Lower lobe of right lung (tissue), 2 donors: ENCODE results near the gene MAFB. TPM values are rescaled to one million over a fixed set of nuclear protein-coding genes. Genes with fewer than 3 reads are reported as not detected.

ENCODE experiments used
- ATAC-seq, 2 donors: fragments of 200-7000 bp; cut with Tn5 transposase; one replicate each; pipeline ENCODE4 v1.9.1; 2020 to 2022; ENCODE audit warnings: mild to moderate bottlenecking in 2 of 2, moderate library complexity in 2 of 2
- DNase-seq: peaks from one replicate; pipeline ENCODE4 v3.0.0-alpha.2; 2020
- H3K27ac ChIP-seq: fragments of 200-600 bp; one replicate; pipeline ENCODE4 v1.8.0; 2022
- H3K27me3 ChIP-seq: fragments of 200-600 bp; one replicate; pipeline ENCODE4 v1.8.0; 2022; ENCODE audit warnings: low read depth
- H3K36me3 ChIP-seq: fragments of 200-600 bp; one replicate; pipeline ENCODE4 v1.8.0; 2022; ENCODE audit warnings: mild to moderate bottlenecking
- H3K4me1 ChIP-seq: fragments of 200-600 bp; one replicate; pipeline ENCODE4 v1.8.0; 2022
- H3K4me3 ChIP-seq: fragments of 200-600 bp; one replicate; pipeline ENCODE4 v1.8.0; 2022; ENCODE audit warnings: mild to moderate bottlenecking
- H3K9me3 ChIP-seq: fragments of 200-600 bp; one replicate; pipeline ENCODE4 v1.8.0; 2022
- CTCF ChIP-seq: fragments of 200-600 bp; IDR thresholded peaks from one replicate; pipeline ENCODE4 v1.8.0; 2022; ENCODE audit warnings: antibody characterized with exemption, mild to moderate bottlenecking
- intact Hi-C: fragments of 100-400 bp; cut with DNase I; formaldehyde crosslinking; loops from one replicate; pipeline ENCODE4 v1.11.0; 2022
- total RNA-seq: library from RNA; stranded (reverse); fragmentation: NEBNext Ultra II Directional; extraction: Animal tissue kit (Norgen Biotek cat#: 25700); gene quantifications from one replicate; pipeline ENCODE4 v1.2.1, GENCODE V29; 2021
- donor health status: DM: no; HTN: yes; CAD: no; lungs with severe emphysema.

MAFB gene
- total RNA-seq, 1 donor from 2014 or later = 63.3 TPM

GRCh38 chr20:40646361-40646760, 42.7 kb downstream of the MAFB start:
- no peak for TF ChIP-seq CTCF
- Histone ChIP-seq H3K27ac (no peak overlapping the region), H3K4me1 (peaks cover 20% of the 10 kb centered on the region), H3K27me3 (no peaks in the 10 kb centered on the region), H3K9me3 (no peaks in the 10 kb centered on the region), H3K36me3 (no peaks in the 10 kb centered on the region), H3K4me3 (no peak overlapping the region)
- no peak for ATAC-seq
- DNase-seq = no peak
- intact Hi-C loops = no loop called here

GRCh38 chr20:40644863-40645262, 44.2 kb downstream of the MAFB start:
- peaks cover 16% of the 10 kb centered on the region for H3K4me1 ChIP-seq
- H3K27me3 ChIP-seq = no peaks in the 10 kb centered on the region
- no peak for TF ChIP-seq CTCF
- ATAC-seq (no peak), DNase-seq (no peak)
- H3K4me3 ChIP-seq = no peak overlapping the region
- H3K27ac ChIP-seq = no peak overlapping the region
- no peaks in the 10 kb centered on the region for H3K36me3 ChIP-seq
- intact Hi-C loops = no loop called here
- H3K9me3 ChIP-seq = no peaks in the 10 kb centered on the region

- Histone ChIP-seq H3K9me3 (no peaks in the 10 kb centered on the region), H3K27me3 (no peaks in the 10 kb centered on the region), H3K27ac (no peak overlapping the region), H3K36me3 (no peaks in the 10 kb centered on the region), H3K4me1 (peaks cover 16% of the 10 kb centered on the region), H3K4me3 (no peak overlapping the region)
- DNase-seq = no peak
- intact Hi-C loops = no loop called here
- TF ChIP-seq CTCF = no peak
- peak in 1 of 2 donors; percentile 26 for ATAC-seq
These were observed 45.1 kb downstream of the MAFB start for GRCh38 chr20:40643891-40644290.

GRCh38 chr20:40641809-40642208, 47.2 kb downstream of the MAFB start:
- ATAC-seq = no peak
- intact Hi-C loops = no loop called here

GRCh38 chr20:40641202-40641601, 47.8 kb downstream of the MAFB start:
- TF ChIP-seq CTCF = no peak
- DNase-seq (no peak), ATAC-seq (peak; percentile 41 to 46)
- intact Hi-C loops = no loop called here
- H3K36me3 ChIP-seq = no peaks in the 10 kb centered on the region
- no peaks in the 10 kb centered on the region for H3K9me3 ChIP-seq
- H3K4me3 ChIP-seq = no peak overlapping the region
- no peak overlapping the region for H3K27ac ChIP-seq
- H3K4me1 ChIP-seq = peaks cover 11% of the 10 kb centered on the region
- H3K27me3 ChIP-seq = no peaks in the 10 kb centered on the region

More at GRCh38 chr20:40641809-40642208, 47.2 kb downstream of the MAFB start:
- H3K4me1 ChIP-seq = peaks cover 16% of the 10 kb centered on the region
- no peaks in the 10 kb centered on the region for H3K9me3 ChIP-seq
- no peak overlapping the region for H3K27ac ChIP-seq
- DNase-seq = no peak
- no peaks in the 10 kb centered on the region for H3K36me3 ChIP-seq
- no peaks in the 10 kb centered on the region for H3K27me3 ChIP-seq
- TF ChIP-seq CTCF = no peak
- no peak overlapping the region for H3K4me3 ChIP-seq

GRCh38 chr20:40640667-40641066, 48.4 kb downstream of the MAFB start:
- Histone ChIP-seq H3K4me3 (no peak overlapping the region), H3K27me3 (no peaks in the 10 kb centered on the region), H3K9me3 (no peaks in the 10 kb centered on the region), H3K36me3 (no peaks in the 10 kb centered on the region), H3K27ac (no peak overlapping the region), H3K4me1 (peaks cover 8% of the 10 kb centered on the region)
- intact Hi-C loops = no loop called here
- DNase-seq (no peak), ATAC-seq (no peak)
- TF ChIP-seq CTCF = no peak
